Measurements from ENCODE around the gene PLCB1.
"Not testable (repeated sequence)": the region's sequence is repeated elsewhere in the genome, so short reads cannot be mapped to it uniquely, and the experiment has no call there.

PLCB1 gene

DNA sequence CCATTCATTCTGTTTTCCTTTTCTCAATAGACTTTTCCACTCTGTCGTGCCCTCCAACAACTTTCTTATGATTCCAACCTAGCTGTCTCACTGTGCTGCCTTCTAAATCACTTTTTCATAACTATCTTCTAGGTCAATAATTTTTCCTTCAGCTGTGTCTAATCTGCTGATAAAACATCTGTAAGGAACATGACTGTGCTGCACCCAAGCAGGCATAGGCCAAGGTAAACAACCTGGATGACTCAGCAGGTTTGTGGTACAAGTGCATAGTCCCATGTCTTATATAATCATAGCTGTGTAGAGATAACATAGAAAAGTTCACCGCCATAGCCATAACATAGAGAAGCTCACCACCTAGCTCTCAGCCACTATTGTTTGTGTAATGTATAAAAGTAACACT, 332.3 kb downstream of the PLCB1 start:
- no peak for TF ChIP-seq CTCF (IDR thresholded peaks at IDR 0.05; ENCODE audit: extremely low read depth, missing control alignments)
- no peak for DNase-seq (ENCODE audit: low spot score)

DNA sequence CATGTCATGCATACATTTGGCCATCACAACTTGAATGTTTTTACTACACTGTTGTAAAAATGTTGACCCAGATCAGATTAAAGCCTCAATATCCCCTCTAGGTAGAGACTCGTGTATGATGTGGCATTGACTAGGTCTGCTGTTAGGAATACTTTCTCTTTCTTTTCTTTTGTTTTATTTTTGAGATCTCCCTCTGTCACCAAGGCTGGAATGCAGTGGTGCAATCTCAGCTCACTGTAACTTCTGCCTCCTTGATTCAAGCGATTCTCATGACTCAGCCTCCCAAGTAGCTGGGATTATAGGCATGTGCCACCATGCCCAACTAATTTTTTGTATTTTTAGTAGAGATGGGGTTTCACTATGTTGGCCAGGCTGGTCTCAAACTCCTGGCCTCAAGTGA, 334.7 kb downstream of the PLCB1 start:
- DNase-seq (ENCODE audit: low spot score) = not testable (repeated sequence)

- no peak for DNase-seq (ENCODE audit: low spot score)
- TF ChIP-seq CTCF (IDR thresholded peaks at IDR 0.05; ENCODE audit: extremely low read depth, missing control alignments) = no peak
These were observed 338.1 kb downstream of the PLCB1 start for GRCh38 chr20:8470156-8470555.

DNA sequence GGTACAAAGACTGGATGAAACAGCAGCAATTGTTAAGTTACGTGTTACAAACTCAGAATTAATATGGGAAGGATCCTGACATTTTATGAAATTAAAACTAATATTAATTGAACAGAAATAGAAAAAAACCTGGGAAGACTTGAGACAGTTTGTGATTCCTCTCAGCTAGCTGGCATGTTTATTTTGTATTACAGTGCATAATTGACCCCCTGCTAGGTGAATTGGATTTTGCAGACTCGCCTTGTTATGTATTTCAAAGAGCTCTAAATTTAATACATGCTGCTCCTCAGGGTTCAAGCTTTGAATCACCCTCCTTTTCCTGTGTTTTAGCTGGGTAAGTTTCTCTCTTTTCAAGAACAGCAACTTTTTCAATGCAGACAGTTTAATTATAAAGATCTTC, 339.4 kb downstream of the PLCB1 start:
- no peak for TF ChIP-seq CTCF (IDR thresholded peaks at IDR 0.05; ENCODE audit: extremely low read depth, missing control alignments)
- no peak for DNase-seq (ENCODE audit: low spot score)

DNA sequence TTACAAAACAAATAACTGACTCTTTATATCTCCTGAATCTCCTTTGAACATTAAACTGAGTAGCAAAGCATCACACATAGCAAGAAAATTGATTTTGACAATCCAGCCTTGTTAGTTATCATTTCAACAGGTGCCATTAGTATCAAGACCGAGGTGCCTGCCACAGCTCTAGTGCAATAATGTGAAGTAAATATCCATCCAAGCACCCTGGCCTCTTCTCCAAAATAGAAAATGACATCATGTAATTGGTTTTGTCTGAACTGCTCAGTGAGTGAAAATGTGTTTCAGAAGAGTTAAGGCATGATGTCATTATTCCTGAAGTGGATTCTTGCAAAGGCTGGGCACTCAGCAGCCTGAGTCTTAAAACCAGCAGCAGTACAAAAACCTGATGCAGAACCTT, 341.4 kb downstream of the PLCB1 start:
- no peak for TF ChIP-seq CTCF (IDR thresholded peaks at IDR 0.05; ENCODE audit: extremely low read depth, missing control alignments)
- no peak for DNase-seq (ENCODE audit: low spot score)

DNA sequence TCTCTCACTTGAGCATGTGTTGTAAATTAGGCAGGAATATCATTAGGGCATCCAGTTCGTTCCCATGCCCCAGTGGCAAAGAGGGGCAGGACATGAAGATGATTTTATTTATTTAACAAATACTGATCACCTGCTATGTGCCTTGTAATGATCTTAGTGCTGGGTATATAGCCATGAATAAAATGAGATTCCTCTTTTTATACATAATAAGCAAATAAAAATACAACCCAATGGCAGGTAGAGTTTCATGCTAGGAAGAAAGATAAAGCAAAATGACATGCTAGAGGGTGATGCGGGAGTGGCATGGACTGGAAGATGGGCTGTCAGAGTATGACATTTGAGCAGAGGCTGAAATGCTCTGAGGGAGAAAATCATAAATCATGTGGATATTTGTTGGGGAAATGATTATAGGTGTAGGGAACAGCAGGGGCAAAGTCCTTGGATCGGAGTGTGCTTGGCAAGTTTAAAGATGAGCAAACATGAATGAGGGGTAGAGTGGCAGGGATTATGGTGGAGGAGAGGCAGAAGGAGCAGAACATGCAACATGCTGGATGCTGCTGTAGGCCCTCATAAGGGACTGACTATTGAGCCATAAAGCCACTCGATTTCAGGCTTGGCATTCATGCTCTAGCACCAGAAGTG, 342.1 kb downstream of the PLCB1 start:
- no peak for DNase-seq (ENCODE audit: low spot score)
- TF ChIP-seq CTCF (IDR thresholded peaks at IDR 0.05; ENCODE audit: extremely low read depth, missing control alignments) = no peak

DNA sequence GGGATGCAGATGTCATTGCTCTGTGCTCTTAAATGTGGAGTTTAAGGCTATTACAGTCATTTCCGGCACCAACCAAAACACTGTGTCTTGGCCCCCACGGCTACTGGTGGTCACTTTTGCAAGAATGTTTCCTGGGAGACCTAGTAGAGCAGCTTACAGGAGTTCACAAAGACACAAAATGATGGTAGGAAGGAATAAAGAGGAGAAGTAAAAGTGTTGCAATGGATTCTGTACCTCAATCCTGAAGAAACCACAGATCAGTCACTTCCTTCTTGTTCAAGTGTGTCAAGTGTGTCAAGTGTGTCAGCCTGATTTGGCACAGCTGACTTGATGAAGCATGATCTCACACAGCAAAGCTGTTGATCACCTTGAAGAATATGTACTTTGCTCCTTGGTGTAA, 344.0 kb downstream of the PLCB1 start:
- DNase-seq (ENCODE audit: low spot score) = no peak
- TF ChIP-seq CTCF (IDR thresholded peaks at IDR 0.05; ENCODE audit: extremely low read depth, missing control alignments) = no peak

DNA sequence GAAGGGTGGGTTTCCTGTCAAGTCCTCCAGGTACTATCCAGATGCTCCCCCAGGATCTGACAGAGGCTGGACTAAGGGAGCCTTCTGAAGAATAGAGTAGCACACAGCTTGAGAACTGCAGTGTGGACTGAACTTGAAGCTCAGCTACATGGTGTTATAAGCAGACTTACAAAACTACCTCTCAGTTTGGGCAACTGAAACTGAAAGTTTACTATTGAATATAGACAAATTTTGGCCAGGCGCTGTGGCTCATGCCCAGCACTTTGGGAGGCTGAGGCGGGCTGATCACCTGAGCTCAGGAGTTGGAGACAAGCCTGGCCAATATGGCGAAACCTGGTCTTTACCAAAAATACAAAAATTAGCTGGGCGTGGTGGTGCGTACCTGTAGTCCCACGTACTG, 348.5 kb downstream of the PLCB1 start:
- no peak for DNase-seq (ENCODE audit: low spot score)
- TF ChIP-seq CTCF (IDR thresholded peaks at IDR 0.05; ENCODE audit: extremely low read depth, missing control alignments) = no peak

Measured in GM20000 (cell line).